Activated CD4-positive, alpha-beta T cell treated with anti-CD3 and anti-CD28 coated beads, Interleukin-2, amount 50 U/mL, for 24 hours (primary cell): ENCODE measurements around the gene TMEM219.

Source experiments
- DNase-seq, 2 donors: peaks; one replicate each; pipeline ENCODE4 v3.0.0-alpha.2; 2020; ENCODE audit warnings: low read depth in 1 of 2, low spot score in 1 of 2

TMEM219 gene

GRCh38 chr16:29978564-29979270 lies 16.8 kb downstream of the TMEM219 start:
- DNase-seq: no peak

- no peak for DNase-seq
Measured at GRCh38 chr16:29982560-29983419, 20.9 kb downstream of the TMEM219 start.

- no peak for DNase-seq
Measured at GRCh38 chr16:29983420-29984136, 21.7 kb downstream of the TMEM219 start.

- DNase-seq: no peak
Measured at GRCh38 chr16:29984137-29984763, 22.4 kb downstream of the TMEM219 start.

- no peak for DNase-seq
Measured at GRCh38 chr16:29984764-29985147, 22.9 kb downstream of the TMEM219 start.

- DNase-seq: no peak
Measured at GRCh38 chr16:29985271-29985811, 23.5 kb downstream of the TMEM219 start.

GRCh38 chr16:29986231-29986630 lies 24.4 kb downstream of the TMEM219 start:
- no peak for DNase-seq

- no peak for DNase-seq
Measured at GRCh38 chr16:29986931-29987330, 25.1 kb downstream of the TMEM219 start.

GRCh38 chr16:29987371-29988085 lies 25.6 kb downstream of the TMEM219 start:
- DNase-seq: no peak

- no peak for DNase-seq
Measured at GRCh38 chr16:29988346-29989075, 26.6 kb downstream of the TMEM219 start.

GRCh38 chr16:29989111-29989858 lies 27.4 kb downstream of the TMEM219 start:
- DNase-seq: no peak

GRCh38 chr16:29990034-29990433 lies 28.2 kb downstream of the TMEM219 start:
- DNase-seq: no peak

- DNase-seq: no peak
Measured at GRCh38 chr16:29990883-29991570, 29.1 kb downstream of the TMEM219 start.

GRCh38 chr16:29991571-29991904 lies 29.7 kb downstream of the TMEM219 start:
- no peak for DNase-seq

- no peak for DNase-seq
Measured at GRCh38 chr16:29992344-29992967, 30.6 kb downstream of the TMEM219 start.

GRCh38 chr16:29993191-29993902 lies 31.5 kb downstream of the TMEM219 start:
- DNase-seq: no peak

GRCh38 chr16:29993903-29994599 lies 32.2 kb downstream of the TMEM219 start:
- DNase-seq: no peak
